ENCODE measurements around the gene PPA1. TPM values are rescaled to one million over a fixed set of nuclear protein-coding genes. Genes with fewer than 3 reads are reported as not detected.

Gene PPA1
- total RNA-seq, 1 donor, result 219 TPM

- Histone ChIP-seq H3K79me2 (ENCODE audit: insufficient read depth, low read length) (peaks cover 35% of the 10 kb centered on the region), H3K36me3 (ENCODE audit: insufficient read depth, low read length) (peaks cover 12% of the 10 kb centered on the region), H3K4me1 (ENCODE audit: insufficient read depth, low read length) (peaks cover 13% of the 10 kb centered on the region), H3K27me3 (ENCODE audit: insufficient read depth, low read length) (no peaks in the 10 kb centered on the region), H2AFZ (ENCODE audit: low read length) (peak overlapping the region; percentile 100), H3K27ac (ENCODE audit: low read depth, low read length) (peak overlapping the region; percentile 76), H3K9me3 (ENCODE audit: low read depth, low read length) (no peaks in the 10 kb centered on the region), H3K4me3 (ENCODE audit: insufficient read depth, low read length) (peak overlapping the region; percentile 95), H3K4me2 (ENCODE audit: insufficient read depth, low read length) (peak overlapping the region; percentile 100), H4K20me1 (ENCODE audit: insufficient read depth, low read length) (peaks cover 18% of the 10 kb centered on the region)
- TF ChIP-seq, protein P1, sequence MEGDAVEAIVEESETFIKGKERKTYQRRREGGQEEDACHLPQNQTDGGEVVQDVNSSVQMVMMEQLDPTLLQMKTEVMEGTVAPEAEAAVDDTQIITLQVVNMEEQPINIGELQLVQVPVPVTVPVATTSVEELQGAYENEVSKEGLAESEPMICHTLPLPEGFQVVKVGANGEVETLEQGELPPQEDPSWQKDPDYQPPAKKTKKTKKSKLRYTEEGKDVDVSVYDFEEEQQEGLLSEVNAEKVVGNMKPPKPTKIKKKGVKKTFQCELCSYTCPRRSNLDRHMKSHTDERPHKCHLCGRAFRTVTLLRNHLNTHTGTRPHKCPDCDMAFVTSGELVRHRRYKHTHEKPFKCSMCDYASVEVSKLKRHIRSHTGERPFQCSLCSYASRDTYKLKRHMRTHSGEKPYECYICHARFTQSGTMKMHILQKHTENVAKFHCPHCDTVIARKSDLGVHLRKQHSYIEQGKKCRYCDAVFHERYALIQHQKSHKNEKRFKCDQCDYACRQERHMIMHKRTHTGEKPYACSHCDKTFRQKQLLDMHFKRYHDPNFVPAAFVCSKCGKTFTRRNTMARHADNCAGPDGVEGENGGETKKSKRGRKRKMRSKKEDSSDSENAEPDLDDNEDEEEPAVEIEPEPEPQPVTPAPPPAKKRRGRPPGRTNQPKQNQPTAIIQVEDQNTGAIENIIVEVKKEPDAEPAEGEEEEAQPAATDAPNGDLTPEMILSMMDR (IDR thresholded peaks at IDR 0.05; ENCODE audit: extremely low read depth, low read depth, low read length), result no peak
- DNase-seq (ENCODE audit: insufficient read length, low spot score, missing footprints), result no peak
Measured at GRCh38 chr10:70233939-70234300, 691 bp upstream of the PPA1 start.

DNA sequence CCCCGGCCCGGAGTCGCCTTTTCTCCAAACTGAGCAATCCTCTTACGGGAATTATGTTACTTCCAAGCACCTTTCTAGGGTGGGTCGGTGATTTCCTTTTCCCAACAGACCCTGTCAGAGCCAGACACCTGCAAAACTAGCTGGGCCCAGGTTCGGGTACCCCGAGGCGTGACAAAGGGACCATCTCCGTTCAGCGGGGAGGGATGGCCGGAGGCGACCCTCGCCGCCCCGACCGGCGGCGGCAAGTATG, 445 bp downstream of the PPA1 start:
- Histone ChIP-seq H3K4me1 (ENCODE audit: insufficient read depth, low read length) (peaks cover 13% of the 10 kb centered on the region), H3K4me2 (ENCODE audit: insufficient read depth, low read length) (peak overlapping the region; percentile 100), H2AFZ (ENCODE audit: low read length) (peak overlapping the region; percentile 68), H3K27ac (ENCODE audit: low read depth, low read length) (peak overlapping the region; percentile 75), H3K36me3 (ENCODE audit: insufficient read depth, low read length) (peaks cover 17% of the 10 kb centered on the region), H3K4me3 (ENCODE audit: insufficient read depth, low read length) (peak overlapping the region; percentile 95), H3K27me3 (ENCODE audit: insufficient read depth, low read length) (no peaks in the 10 kb centered on the region), H3K9me3 (ENCODE audit: low read depth, low read length) (no peaks in the 10 kb centered on the region), H4K20me1 (ENCODE audit: insufficient read depth, low read length) (peaks cover 21% of the 10 kb centered on the region), H3K79me2 (ENCODE audit: insufficient read depth, low read length) (peaks cover 46% of the 10 kb centered on the region)
- TF ChIP-seq, protein P1 (IDR thresholded peaks at IDR 0.05; ENCODE audit: extremely low read depth, low read depth, low read length), result no peak
- no peak for DNase-seq (ENCODE audit: insufficient read length, low spot score, missing footprints)

GRCh38 chr10:70232155-70232858, 922 bp downstream of the PPA1 start:
- peak; percentile 85 for DNase-seq (ENCODE audit: insufficient read length, low spot score, missing footprints)
- Histone ChIP-seq H3K9me3 (ENCODE audit: low read depth, low read length) (no peaks in the 10 kb centered on the region), H2AFZ (ENCODE audit: low read length) (peak overlapping the region; percentile 68), H3K27me3 (ENCODE audit: insufficient read depth, low read length) (no peaks in the 10 kb centered on the region), H3K4me3 (ENCODE audit: insufficient read depth, low read length) (peak overlapping the region; percentile 95), H3K27ac (ENCODE audit: low read depth, low read length) (peak overlapping the region; percentile 75), H3K4me1 (ENCODE audit: insufficient read depth, low read length) (peaks cover 13% of the 10 kb centered on the region), H3K4me2 (ENCODE audit: insufficient read depth, low read length) (peak overlapping the region; percentile 100), H3K79me2 (ENCODE audit: insufficient read depth, low read length) (peaks cover 51% of the 10 kb centered on the region), H4K20me1 (ENCODE audit: insufficient read depth, low read length) (peaks cover 21% of the 10 kb centered on the region), H3K36me3 (ENCODE audit: insufficient read depth, low read length) (peaks cover 17% of the 10 kb centered on the region)
- TF ChIP-seq, protein P1 (IDR thresholded peaks at IDR 0.05; ENCODE audit: extremely low read depth, low read depth, low read length), result no peak

DNA sequence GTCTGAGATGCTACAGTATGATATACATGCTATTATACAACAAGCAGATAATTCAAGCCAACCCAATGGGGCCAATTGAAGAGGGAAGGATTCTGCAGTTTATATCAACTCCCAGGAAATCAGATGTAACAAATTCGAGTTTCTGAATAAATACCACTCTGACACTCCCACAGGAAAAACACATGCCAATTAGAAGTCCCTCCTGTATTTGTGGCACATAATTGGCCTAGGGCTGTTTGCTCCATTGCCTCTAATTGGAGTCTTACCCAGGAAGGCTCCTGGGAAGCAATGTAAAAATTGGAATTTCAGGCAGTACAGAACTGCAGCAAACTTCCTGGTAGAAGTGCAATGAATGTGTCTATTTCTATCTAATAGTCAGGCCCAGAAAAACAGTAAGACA, 4.7 kb downstream of the PPA1 start:
- Histone ChIP-seq H2AFZ (ENCODE audit: low read length) (no peak overlapping the region), H3K79me2 (ENCODE audit: insufficient read depth, low read length) (peaks cover 73% of the 10 kb centered on the region), H3K4me2 (ENCODE audit: insufficient read depth, low read length) (no peak overlapping the region), H3K27me3 (ENCODE audit: insufficient read depth, low read length) (no peaks in the 10 kb centered on the region), H3K4me3 (ENCODE audit: insufficient read depth, low read length) (no peak overlapping the region), H3K4me1 (ENCODE audit: insufficient read depth, low read length) (peaks cover 11% of the 10 kb centered on the region), H3K36me3 (ENCODE audit: insufficient read depth, low read length) (peaks cover 17% of the 10 kb centered on the region), H3K9me3 (ENCODE audit: low read depth, low read length) (no peaks in the 10 kb centered on the region), H3K27ac (ENCODE audit: low read depth, low read length) (no peak overlapping the region), H4K20me1 (ENCODE audit: insufficient read depth, low read length) (peaks cover 28% of the 10 kb centered on the region)
- DNase-seq (ENCODE audit: insufficient read length, low spot score, missing footprints), result no peak
- TF ChIP-seq, protein P1 (IDR thresholded peaks at IDR 0.05; ENCODE audit: extremely low read depth, low read depth, low read length), result no peak
